Nephron progenitor cell (in vitro differentiated cells): ENCODE measurements around the gene C11orf58.

Experiments
- DNase-seq: peaks from one replicate; pipeline ENCODE4 v3.0.0; 2021
- H3K27ac Mint-ChIP-seq: 2 replicates; pipeline ENCODE4 v1.8.0; 2021; ENCODE audit warnings: mild to moderate bottlenecking, moderate library complexity, mixed read lengths
- H3K27me3 Mint-ChIP-seq: 2 replicates; pipeline ENCODE4 v1.8.0; 2021; ENCODE audit warnings: mild to moderate bottlenecking, low read depth, mixed read lengths; ENCODE audit not compliant: poor library complexity
- H3K36me3 Mint-ChIP-seq: 2 replicates; pipeline ENCODE4 v1.8.0; 2021; ENCODE audit warnings: low read depth, mixed read lengths
- H3K4me1 Mint-ChIP-seq: 2 replicates; pipeline ENCODE4 v1.8.0; 2021; ENCODE audit warnings: mixed read lengths
- H3K4me3 Mint-ChIP-seq: 2 replicates; pipeline ENCODE4 v1.8.0; 2021; ENCODE audit warnings: mild to moderate bottlenecking, moderate library complexity, mixed read lengths
- H3K9me3 Mint-ChIP-seq: 2 replicates; pipeline ENCODE4 v1.8.0; 2021; ENCODE audit warnings: mild to moderate bottlenecking, moderate library complexity, mixed read lengths
- TF ChIP-seq, protein P1 (sequence below): fragments of 200-600 bp; sonication (generic); IDR thresholded peaks from 2 replicates; pipeline ENCODE4 v1.5.0; 2021; ENCODE audit warnings: antibody characterized with exemption

Gene C11orf58

GRCh38 chr11:16801288-16801980 is 63.0 kb downstream of the C11orf58 start:
- TF ChIP-seq, protein P1, sequence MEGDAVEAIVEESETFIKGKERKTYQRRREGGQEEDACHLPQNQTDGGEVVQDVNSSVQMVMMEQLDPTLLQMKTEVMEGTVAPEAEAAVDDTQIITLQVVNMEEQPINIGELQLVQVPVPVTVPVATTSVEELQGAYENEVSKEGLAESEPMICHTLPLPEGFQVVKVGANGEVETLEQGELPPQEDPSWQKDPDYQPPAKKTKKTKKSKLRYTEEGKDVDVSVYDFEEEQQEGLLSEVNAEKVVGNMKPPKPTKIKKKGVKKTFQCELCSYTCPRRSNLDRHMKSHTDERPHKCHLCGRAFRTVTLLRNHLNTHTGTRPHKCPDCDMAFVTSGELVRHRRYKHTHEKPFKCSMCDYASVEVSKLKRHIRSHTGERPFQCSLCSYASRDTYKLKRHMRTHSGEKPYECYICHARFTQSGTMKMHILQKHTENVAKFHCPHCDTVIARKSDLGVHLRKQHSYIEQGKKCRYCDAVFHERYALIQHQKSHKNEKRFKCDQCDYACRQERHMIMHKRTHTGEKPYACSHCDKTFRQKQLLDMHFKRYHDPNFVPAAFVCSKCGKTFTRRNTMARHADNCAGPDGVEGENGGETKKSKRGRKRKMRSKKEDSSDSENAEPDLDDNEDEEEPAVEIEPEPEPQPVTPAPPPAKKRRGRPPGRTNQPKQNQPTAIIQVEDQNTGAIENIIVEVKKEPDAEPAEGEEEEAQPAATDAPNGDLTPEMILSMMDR: no peak
- DNase-seq: no peak
- Mint-ChIP-seq H3K27me3 (peaks cover 8% of the 10 kb centered on the region), H3K4me1 (peaks cover 13% of the 10 kb centered on the region), H3K27ac (no peak overlapping the region), H3K9me3 (no peaks in the 10 kb centered on the region), H3K36me3 (no peaks in the 10 kb centered on the region), H3K4me3 (no peak overlapping the region)

GRCh38 chr11:16804104-16804947 is 65.9 kb downstream of the C11orf58 start:
- H3K27ac Mint-ChIP-seq: no peak overlapping the region
- peaks cover 24% of the 10 kb centered on the region for H3K4me1 Mint-ChIP-seq
- peaks cover 11% of the 10 kb centered on the region for H3K27me3 Mint-ChIP-seq
- TF ChIP-seq, protein P1: no peak
- no peak overlapping the region for H3K4me3 Mint-ChIP-seq
- H3K36me3 Mint-ChIP-seq: no peaks in the 10 kb centered on the region
- no peak for DNase-seq
- no peaks in the 10 kb centered on the region for H3K9me3 Mint-ChIP-seq

DNA sequence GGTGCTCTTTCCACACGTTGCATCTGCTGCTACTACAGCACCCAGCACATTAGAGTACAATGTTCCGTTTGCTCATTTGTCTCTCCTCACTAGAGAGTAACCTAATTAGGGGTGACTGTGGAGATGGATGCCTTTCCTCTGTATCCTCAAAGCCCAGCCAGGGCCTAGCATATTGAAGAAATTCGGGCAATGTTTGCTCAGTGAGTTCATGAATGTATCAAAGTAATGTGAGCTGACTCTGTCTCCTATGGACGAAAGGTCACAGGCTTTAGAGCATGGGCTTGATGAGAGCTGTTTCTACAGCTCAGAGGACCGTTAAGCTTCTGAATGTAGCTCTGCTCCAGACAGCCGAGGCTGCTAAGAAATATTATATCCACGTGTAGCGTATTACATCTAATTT is 67.5 kb downstream of the C11orf58 start:
- TF ChIP-seq, protein P1: no peak
- no peak for DNase-seq
- H3K4me3 Mint-ChIP-seq: no peak overlapping the region
- H3K4me1 Mint-ChIP-seq: peaks cover 29% of the 10 kb centered on the region
- peaks cover 20% of the 10 kb centered on the region for H3K27me3 Mint-ChIP-seq
- H3K36me3 Mint-ChIP-seq: no peaks in the 10 kb centered on the region
- H3K27ac Mint-ChIP-seq: peak overlapping the region; percentile 36
- H3K9me3 Mint-ChIP-seq: no peaks in the 10 kb centered on the region

DNA sequence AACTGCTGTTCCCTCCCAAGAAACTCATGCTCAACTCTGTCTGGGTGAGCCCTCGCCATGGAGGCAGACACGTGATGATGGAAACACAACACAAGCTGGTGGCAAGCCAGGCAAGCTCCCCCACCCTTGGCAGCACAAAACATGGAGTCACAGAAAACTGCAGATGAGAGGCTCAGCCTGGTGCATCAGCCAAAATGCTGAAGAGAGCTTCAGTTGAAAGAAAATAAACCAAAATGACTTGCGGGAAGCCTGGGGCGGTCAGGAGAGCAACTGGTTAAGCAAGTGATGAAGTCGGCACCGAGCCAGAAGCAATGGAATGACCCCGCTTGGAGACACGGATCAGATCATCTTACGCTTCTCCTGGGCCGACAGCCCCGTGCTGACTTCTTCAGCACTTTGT is 68.3 kb downstream of the C11orf58 start:
- Mint-ChIP-seq H3K27ac (no peak overlapping the region), H3K4me1 (peaks cover 29% of the 10 kb centered on the region), H3K36me3 (no peaks in the 10 kb centered on the region), H3K27me3 (peaks cover 22% of the 10 kb centered on the region), H3K9me3 (no peaks in the 10 kb centered on the region), H3K4me3 (no peak overlapping the region)
- TF ChIP-seq, protein P1: no peak
- DNase-seq: no peak

DNA sequence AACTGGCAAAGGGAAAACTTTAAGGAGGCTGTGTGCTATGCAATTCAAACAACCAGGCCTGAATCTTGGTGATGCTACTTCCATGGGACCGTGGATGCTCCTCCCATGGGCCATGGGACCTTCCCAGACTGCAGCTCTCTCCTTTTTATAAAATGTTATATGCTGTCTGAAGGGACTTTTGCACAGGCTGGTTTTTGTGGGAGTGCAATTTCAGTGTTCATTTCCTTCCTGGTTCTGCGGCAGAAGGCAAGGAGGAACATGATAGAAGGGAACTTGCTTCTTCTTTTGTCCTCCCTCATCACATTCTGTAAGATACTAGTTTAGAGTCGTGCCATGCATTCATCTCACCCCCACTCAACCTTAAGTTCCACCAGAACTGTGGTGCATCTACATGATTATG is 68.9 kb downstream of the C11orf58 start:
- Mint-ChIP-seq H3K4me1 (peaks cover 30% of the 10 kb centered on the region), H3K9me3 (no peaks in the 10 kb centered on the region), H3K4me3 (no peak overlapping the region), H3K36me3 (no peaks in the 10 kb centered on the region), H3K27me3 (peaks cover 26% of the 10 kb centered on the region), H3K27ac (no peak overlapping the region)
- TF ChIP-seq, protein P1: no peak
- DNase-seq: no peak
